Duodenal mucosa (tissue), 2 donors: ENCODE data around the gene GSTM3.
"Not testable (repeated sequence)": the region's sequence is repeated elsewhere in the genome, so short reads cannot be mapped to it uniquely, and the experiment has no call there.

ENCODE experiments used
- H3K27ac ChIP-seq: one replicate; pipeline ENCODE4 v1.7.0; 2013; ENCODE audit warnings: low read depth, low read length
- H3K27me3 ChIP-seq, 2 donors: one replicate each; pipeline ENCODE4 v1.7.0; 2013; ENCODE audit warnings: low read length in 2 of 2, control low read depth in 1 of 2; ENCODE audit not compliant: insufficient read depth in 2 of 2, control insufficient read depth in 1 of 2
- H3K36me3 ChIP-seq, 2 donors: one replicate each; pipeline ENCODE4 v1.7.0; 2013; ENCODE audit warnings: low read length in 2 of 2, control low read depth in 1 of 2; ENCODE audit not compliant: insufficient read depth in 2 of 2, control insufficient read depth in 1 of 2
- H3K4me1 ChIP-seq, 2 donors: one replicate each; pipeline ENCODE4 v1.7.0; 2013; ENCODE audit warnings: low read length in 2 of 2, control low read depth in 1 of 2; ENCODE audit not compliant: insufficient read depth in 2 of 2, control insufficient read depth in 1 of 2
- H3K4me3 ChIP-seq, 2 donors: one replicate each; pipeline ENCODE4 v1.7.0; 2013; ENCODE audit warnings: low read length in 2 of 2, low read depth in 1 of 2
- H3K9ac ChIP-seq, 2 donors: one replicate each; pipeline ENCODE4 v1.7.0; 2013; ENCODE audit warnings: low read length in 2 of 2, low read depth in 1 of 2
- H3K9me3 ChIP-seq, 2 donors: one replicate each; pipeline ENCODE4 v1.7.0; 2013; ENCODE audit warnings: low read length in 2 of 2, control low read depth in 1 of 2; ENCODE audit not compliant: control insufficient read depth in 1 of 2

Gene GSTM3

DNA sequence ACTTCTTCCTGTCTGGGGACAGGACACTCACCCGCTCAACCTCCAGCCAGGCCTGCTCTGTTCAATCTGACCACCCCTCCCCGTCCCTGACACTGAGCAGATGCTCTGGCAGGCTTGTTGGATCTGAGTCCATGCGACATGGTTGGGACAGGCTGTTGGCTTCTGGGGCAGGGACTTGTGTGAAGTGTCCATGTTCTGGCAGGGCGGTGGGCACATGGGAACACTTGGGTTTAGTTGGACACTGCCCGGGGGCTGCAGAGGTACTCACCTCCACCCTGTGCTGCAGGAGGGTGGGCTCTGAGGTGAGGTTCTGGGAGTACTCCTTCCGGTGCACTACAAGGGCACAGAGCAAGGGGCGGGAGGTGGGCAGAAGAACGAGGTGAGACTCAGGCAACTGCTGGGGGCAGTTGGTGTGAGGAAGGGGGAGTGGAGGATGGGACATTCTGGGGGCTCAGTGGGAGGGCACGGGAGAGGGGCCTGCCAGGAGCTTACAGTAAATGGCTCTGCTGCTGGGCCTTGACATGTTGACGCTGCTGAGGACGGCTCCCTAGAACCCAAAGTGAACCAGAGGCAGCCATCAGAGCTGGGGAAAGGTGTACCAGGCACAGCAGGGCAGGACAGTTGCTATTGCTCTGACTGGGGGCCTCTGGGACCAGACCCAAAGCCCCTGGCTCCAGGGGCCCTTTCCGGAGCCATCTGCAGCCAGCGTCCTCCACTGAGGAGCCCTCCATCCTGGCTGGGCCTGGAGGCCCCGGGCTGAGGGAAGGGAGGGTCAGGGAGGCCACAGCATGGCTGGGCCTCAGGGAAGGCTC, 20.6 kb upstream of the GSTM3 start:
- peaks cover 29 to 49% of the 10 kb centered on the region in 2 donors for H3K36me3 ChIP-seq
- no peaks in the 10 kb centered on the region for H3K27me3 ChIP-seq
- no peaks in the 10 kb centered on the region for H3K9me3 ChIP-seq
- H3K9ac ChIP-seq: peak overlapping the region; percentile 91 to 100
- H3K27ac ChIP-seq: peak overlapping the region; percentile 5
- H3K4me3 ChIP-seq: peak overlapping the region; percentile 77 to 91
- H3K4me1 ChIP-seq: peaks cover 48 to 57% of the 10 kb centered on the region in 2 donors

- Histone ChIP-seq H3K9me3 (no peaks in the 10 kb centered on the region), H3K27me3 (no peaks in the 10 kb centered on the region), H3K4me1 (peaks cover 42 to 54% of the 10 kb centered on the region in 2 donors), H3K36me3 (peaks cover 33 to 56% of the 10 kb centered on the region in 2 donors), H3K4me3 (peak overlapping the region; percentile 77 to 91), H3K9ac (peak overlapping the region; percentile 4 to 91), H3K27ac (no peak overlapping the region)
Measured at GRCh38 chr1:109760581-109761226, 19.9 kb upstream of the GSTM3 start.

GRCh38 chr1:109759513-109760334, 18.9 kb upstream of the GSTM3 start:
- H3K27me3 ChIP-seq: no peaks in the 10 kb centered on the region
- peaks cover 32 to 44% of the 10 kb centered on the region in 2 donors for H3K4me1 ChIP-seq
- H3K27ac ChIP-seq: no peak overlapping the region
- peaks cover 37 to 65% of the 10 kb centered on the region in 2 donors for H3K36me3 ChIP-seq
- H3K4me3 ChIP-seq: no peak overlapping the region
- no peaks in the 10 kb centered on the region for H3K9me3 ChIP-seq
- no peak overlapping the region for H3K9ac ChIP-seq

- Histone ChIP-seq H3K4me3 (no peak overlapping the region), H3K9ac (no peak overlapping the region), H3K27me3 (no peaks in the 10 kb centered on the region), H3K36me3 (peaks cover 45 to 81% of the 10 kb centered on the region in 2 donors), H3K9me3 (no peaks in the 10 kb centered on the region), H3K4me1 (peaks cover 23 to 31% of the 10 kb centered on the region in 2 donors), H3K27ac (no peak overlapping the region)
Measured at GRCh38 chr1:109757936-109758786, 17.3 kb upstream of the GSTM3 start.

DNA sequence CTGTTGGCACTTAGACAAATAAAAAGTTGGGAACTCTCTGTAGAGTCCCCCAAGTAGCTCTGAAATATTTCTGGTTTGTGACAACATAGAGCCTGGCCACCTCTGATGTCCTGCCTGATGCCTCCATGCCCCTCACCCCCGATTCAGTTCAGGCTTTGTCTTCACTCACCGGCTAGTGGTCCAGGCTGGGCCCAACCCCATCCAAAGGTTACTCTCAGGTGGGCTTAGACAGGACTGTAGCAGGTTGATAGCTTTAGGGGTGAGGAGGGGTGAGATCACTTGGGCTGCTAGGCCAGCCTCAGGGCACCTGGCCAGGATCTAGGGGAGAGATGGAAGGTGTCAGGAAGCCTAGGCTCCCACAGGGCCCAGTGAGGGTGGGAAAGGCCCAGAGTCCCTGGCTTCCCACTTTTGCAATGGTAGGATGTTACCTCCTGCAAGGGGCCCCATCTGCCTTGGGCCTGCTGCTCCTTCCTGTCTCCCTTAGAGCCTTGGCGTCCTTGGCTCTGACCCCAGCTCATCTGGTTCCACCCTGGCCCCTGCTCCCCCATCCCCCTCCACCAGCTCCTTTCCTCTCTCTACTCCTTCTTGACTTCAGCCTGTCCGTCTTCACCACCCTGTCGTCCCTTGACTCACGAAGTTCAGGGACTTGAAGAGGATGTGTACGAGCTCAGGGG, 16.1 kb upstream of the GSTM3 start:
- Histone ChIP-seq H3K27me3 (no peaks in the 10 kb centered on the region), H3K27ac (no peak overlapping the region), H3K4me3 (no peak overlapping the region), H3K4me1 (peaks cover 15 to 27% of the 10 kb centered on the region in 2 donors), H3K36me3 (peaks cover 54 to 92% of the 10 kb centered on the region in 2 donors), H3K9me3 (no peaks in the 10 kb centered on the region), H3K9ac (no peak overlapping the region)

DNA sequence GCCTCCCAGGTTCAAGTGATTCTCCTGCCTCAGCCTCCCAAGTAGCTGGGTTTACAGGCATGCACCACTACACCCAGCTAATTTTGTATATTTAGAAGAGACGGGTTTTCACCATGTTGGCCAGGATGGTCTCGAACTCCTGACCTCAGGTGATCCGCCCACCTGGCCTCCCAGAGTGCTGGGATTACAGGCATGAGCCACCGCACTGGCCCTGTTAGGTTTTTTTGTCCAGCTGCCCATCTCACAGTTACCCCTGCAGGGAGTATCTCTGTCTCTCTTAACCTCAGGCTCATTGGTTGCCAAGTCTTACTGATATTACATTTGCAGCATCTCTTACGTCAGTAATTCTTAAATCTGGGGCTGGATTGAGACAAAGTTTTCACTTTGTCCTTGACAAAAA, 15.5 kb upstream of the GSTM3 start:
- not testable (repeated sequence) for H3K27ac ChIP-seq, H3K4me3 ChIP-seq, H3K9me3 ChIP-seq, H3K27me3 ChIP-seq, H3K9ac ChIP-seq
- H3K4me1 ChIP-seq: peaks cover 9 to 22% of the 10 kb centered on the region in 2 donors
- peaks cover 58 to 94% of the 10 kb centered on the region in 2 donors for H3K36me3 ChIP-seq

DNA sequence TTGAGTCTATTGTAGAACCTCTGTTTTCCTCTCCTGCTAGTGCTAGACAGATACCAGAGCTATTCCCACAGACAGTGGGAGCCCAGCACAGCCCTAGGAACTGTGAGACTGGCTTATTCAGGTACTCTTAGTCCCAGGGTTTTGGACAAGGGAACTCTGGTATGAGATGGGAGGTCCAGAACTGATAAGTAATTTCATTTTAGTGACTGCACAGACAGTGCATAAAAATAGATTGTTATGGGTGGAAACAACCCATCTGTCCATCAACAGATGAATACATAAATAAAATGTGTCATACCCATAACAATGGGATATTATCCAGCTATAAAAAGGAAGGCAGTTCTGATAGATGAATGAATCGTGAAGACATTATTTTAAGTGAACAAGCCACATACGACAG, 13.9 kb upstream of the GSTM3 start:
- Histone ChIP-seq H3K9ac (no peak overlapping the region), H3K4me3 (no peak overlapping the region), H3K27ac (no peak overlapping the region), H3K4me1 (peaks cover 0 to 6% of the 10 kb centered on the region in 2 donors), H3K9me3 (peaks cover 0 to 2% of the 10 kb centered on the region in 2 donors), H3K36me3 (peaks cover 65 to 95% of the 10 kb centered on the region in 2 donors), H3K27me3 (no peaks in the 10 kb centered on the region)

DNA sequence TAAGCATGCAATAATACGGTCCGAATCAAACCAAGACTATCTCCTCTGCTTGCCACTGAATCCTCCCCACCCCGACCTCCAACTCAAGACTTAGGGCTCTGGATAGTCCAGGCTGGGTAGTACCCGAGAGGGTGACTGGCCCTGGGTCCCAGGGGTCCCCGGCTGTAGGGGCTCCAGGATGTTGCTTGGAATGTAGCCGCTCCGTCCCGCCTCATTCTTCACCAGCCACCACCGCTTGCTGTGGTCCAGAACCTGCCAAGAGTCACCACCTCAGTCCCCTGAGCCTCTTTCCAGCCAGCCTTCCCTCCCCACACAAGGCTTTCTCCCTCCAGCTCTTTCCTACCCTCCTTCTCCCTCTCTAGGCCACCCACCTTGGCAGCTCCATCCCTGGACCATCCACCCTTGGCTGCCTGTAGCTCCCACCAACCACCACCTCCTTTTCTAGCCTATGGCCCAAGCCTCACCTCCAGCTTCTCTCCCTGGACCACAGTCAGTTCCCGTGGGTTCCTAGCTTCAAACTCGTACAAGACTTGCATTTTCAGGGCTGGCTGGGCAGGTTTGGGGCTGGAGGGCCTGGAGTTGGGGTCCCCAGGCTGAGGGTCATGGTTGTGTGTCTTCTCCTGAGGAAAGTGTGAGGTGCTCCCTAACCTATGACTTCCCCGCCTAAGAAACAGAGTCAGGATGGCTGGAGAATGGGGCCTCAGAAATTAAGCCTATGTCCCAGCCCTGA, 10.9 kb upstream of the GSTM3 start:
- Histone ChIP-seq H3K27me3 (no peaks in the 10 kb centered on the region), H3K4me1 (no peaks in the 10 kb centered on the region), H3K4me3 (no peak overlapping the region), H3K36me3 (peaks cover 46 to 79% of the 10 kb centered on the region in 2 donors), H3K9me3 (peaks cover 0 to 7% of the 10 kb centered on the region in 2 donors), H3K9ac (no peak overlapping the region), H3K27ac (no peak overlapping the region)
